Prostate gland (tissue), 2 donors: ENCODE measurements around the gene KCNMB4.

ENCODE experiments used
- POLR2A ChIP-seq: fragments of 450-650 bp; IDR thresholded peaks from one replicate; pipeline ENCODE4 v1.6.1; 2016; ENCODE audit warnings: antibody characterized with exemption, mild to moderate bottlenecking
- TF ChIP-seq, protein P1 (sequence below), 4 experiments: fragments of 200-600 bp in 2 of 4; fragments of 450-650 bp in 2 of 4; sonication (generic) in 2 of 4; IDR thresholded peaks; 1 replicate in 3 of 4; 2 replicates in 1 of 4; pipeline ENCODE4 v1.5.1; 2016 to 2019; ENCODE audit warnings: antibody characterized with exemption in 4 of 4, mild to moderate bottlenecking in 2 of 4, moderate library complexity in 2 of 4

DNA sequence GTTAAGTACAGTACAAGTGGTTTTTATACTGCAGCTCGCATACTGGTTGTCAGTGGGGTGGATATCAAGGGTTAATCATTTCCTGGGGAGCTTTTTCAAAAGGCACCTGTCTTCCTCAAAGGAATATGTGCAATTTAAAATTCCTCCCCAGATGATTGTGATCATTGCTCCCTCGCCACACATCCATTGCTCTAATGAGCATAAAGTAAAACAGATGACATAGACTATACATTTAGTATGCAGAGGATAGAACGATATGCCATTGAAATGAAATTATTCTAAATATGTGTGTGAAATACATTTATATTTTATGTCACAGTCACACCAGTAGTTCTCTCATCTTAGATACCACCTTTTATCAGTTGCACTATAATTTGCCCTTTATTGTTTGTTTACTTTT, 36.4 kb upstream of the KCNMB4 start:
- TF ChIP-seq, protein P1, sequence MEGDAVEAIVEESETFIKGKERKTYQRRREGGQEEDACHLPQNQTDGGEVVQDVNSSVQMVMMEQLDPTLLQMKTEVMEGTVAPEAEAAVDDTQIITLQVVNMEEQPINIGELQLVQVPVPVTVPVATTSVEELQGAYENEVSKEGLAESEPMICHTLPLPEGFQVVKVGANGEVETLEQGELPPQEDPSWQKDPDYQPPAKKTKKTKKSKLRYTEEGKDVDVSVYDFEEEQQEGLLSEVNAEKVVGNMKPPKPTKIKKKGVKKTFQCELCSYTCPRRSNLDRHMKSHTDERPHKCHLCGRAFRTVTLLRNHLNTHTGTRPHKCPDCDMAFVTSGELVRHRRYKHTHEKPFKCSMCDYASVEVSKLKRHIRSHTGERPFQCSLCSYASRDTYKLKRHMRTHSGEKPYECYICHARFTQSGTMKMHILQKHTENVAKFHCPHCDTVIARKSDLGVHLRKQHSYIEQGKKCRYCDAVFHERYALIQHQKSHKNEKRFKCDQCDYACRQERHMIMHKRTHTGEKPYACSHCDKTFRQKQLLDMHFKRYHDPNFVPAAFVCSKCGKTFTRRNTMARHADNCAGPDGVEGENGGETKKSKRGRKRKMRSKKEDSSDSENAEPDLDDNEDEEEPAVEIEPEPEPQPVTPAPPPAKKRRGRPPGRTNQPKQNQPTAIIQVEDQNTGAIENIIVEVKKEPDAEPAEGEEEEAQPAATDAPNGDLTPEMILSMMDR (IDR thresholded peaks at IDR 0.05), result no peak
- no peak for TF ChIP-seq POLR2A
